ENCODE results near the gene GPR132. TPM values are rescaled to one million over a fixed set of nuclear protein-coding genes. Genes with fewer than 3 reads are reported as not detected.
A peak's percentile ranks its signal among the peaks of the same experiment; 100 is the strongest.

Gene GPR132
- total RNA-seq, 1 donor from 2014 or later = 0.57 TPM

- peaks cover 9% of the 10 kb centered on the region for H3K27me3 Mint-ChIP-seq
- no peak for DNase-seq (ENCODE audit: low spot score, unreplicated experiment)
- H3K4me3 Mint-ChIP-seq (ENCODE audit: low read depth) = peak overlapping the region; percentile 67
These were observed 22.2 kb upstream of the GPR132 start for GRCh38 chr14:105087308-105087962.

DNA sequence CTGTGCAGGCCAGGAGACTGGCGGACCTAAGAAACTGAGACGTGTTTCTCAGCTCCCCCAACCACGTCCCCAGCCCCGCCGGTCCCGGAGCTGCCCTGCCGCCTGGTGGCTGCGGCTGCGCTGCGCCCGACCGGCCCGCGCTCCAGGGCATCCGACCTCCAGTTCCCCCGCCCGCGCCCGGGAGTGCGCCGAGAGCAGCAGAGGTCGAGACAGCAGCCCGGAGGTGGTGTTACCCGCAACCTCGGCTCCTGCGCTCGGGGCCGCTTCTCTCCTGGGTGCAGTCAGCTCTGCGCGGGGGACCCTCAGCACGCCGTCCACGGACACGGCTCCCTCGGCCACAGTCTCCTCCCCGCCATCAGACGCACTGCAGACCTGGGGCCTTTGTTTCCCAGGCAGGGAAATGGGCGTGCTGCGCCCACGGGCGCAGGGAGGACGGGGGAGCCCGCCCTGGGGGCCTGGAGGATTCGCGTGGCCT is 21.6 kb upstream of the GPR132 start:
- Mint-ChIP-seq H3K36me3 (ENCODE audit: insufficient read depth) (no peaks in the 10 kb centered on the region), H3K9me3 (ENCODE audit: low read depth) (no peaks in the 10 kb centered on the region), H3K4me3 (ENCODE audit: low read depth) (peak overlapping the region; percentile 63), H3K4me1 (ENCODE audit: low read depth) (peaks cover 13% of the 10 kb centered on the region), H3K27me3 (peaks cover 9% of the 10 kb centered on the region), H3K27ac (no peak overlapping the region)
- TF ChIP-seq, protein P1, sequence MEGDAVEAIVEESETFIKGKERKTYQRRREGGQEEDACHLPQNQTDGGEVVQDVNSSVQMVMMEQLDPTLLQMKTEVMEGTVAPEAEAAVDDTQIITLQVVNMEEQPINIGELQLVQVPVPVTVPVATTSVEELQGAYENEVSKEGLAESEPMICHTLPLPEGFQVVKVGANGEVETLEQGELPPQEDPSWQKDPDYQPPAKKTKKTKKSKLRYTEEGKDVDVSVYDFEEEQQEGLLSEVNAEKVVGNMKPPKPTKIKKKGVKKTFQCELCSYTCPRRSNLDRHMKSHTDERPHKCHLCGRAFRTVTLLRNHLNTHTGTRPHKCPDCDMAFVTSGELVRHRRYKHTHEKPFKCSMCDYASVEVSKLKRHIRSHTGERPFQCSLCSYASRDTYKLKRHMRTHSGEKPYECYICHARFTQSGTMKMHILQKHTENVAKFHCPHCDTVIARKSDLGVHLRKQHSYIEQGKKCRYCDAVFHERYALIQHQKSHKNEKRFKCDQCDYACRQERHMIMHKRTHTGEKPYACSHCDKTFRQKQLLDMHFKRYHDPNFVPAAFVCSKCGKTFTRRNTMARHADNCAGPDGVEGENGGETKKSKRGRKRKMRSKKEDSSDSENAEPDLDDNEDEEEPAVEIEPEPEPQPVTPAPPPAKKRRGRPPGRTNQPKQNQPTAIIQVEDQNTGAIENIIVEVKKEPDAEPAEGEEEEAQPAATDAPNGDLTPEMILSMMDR (IDR thresholded peaks at IDR 0.05; ENCODE audit: unreplicated experiment) = peak; percentile 87
- peak; percentile 84 for DNase-seq (ENCODE audit: low spot score, unreplicated experiment)

More at GRCh38 chr14:105087308-105087962, 22.2 kb upstream of the GPR132 start:
- Mint-ChIP-seq H3K36me3 (ENCODE audit: insufficient read depth) (no peaks in the 10 kb centered on the region), H3K9me3 (ENCODE audit: low read depth) (no peaks in the 10 kb centered on the region), H3K27ac (peak overlapping the region; percentile 56), H3K4me1 (ENCODE audit: low read depth) (peaks cover 17% of the 10 kb centered on the region)
- TF ChIP-seq, protein P1 (IDR thresholded peaks at IDR 0.05; ENCODE audit: unreplicated experiment) = no peak

DNA sequence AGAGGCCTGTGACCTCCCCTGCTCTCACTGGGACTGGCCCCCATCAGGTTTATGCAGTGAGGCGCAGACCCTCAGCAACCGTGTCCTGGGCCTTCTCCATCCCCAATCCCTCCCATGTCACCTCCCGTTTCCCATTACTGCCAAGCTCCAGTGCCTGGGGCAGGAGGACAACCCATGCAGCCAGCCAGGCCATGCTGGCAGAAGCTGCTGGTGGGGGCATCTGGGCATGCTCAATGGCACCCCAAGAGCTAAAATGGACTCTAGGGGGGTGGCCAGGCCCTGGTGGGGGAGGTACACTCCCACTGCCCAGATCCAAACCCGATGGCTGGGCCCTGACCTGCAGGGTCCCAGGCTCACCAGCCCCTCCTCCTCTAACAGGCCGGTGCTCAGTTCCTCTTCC is 20.5 kb upstream of the GPR132 start:
- H3K9me3 Mint-ChIP-seq (ENCODE audit: low read depth) = peaks cover 3% of the 10 kb centered on the region
- TF ChIP-seq, protein P1 (IDR thresholded peaks at IDR 0.05; ENCODE audit: unreplicated experiment) = no peak
- no peak overlapping the region for H3K27ac Mint-ChIP-seq
- no peak for DNase-seq (ENCODE audit: low spot score, unreplicated experiment)
- H3K27me3 Mint-ChIP-seq = peaks cover 9% of the 10 kb centered on the region
- H3K4me3 Mint-ChIP-seq (ENCODE audit: low read depth) = no peak overlapping the region
- peaks cover 1% of the 10 kb centered on the region for H3K36me3 Mint-ChIP-seq (ENCODE audit: insufficient read depth)
- H3K4me1 Mint-ChIP-seq (ENCODE audit: low read depth) = peaks cover 13% of the 10 kb centered on the region

GRCh38 chr14:105084741-105085571 is 19.7 kb upstream of the GPR132 start:
- Mint-ChIP-seq H3K4me3 (ENCODE audit: low read depth) (no peak overlapping the region), H3K36me3 (ENCODE audit: insufficient read depth) (peaks cover 1% of the 10 kb centered on the region), H3K27ac (no peak overlapping the region), H3K4me1 (ENCODE audit: low read depth) (peaks cover 9% of the 10 kb centered on the region), H3K27me3 (peaks cover 9% of the 10 kb centered on the region), H3K9me3 (ENCODE audit: low read depth) (peaks cover 7% of the 10 kb centered on the region)
- TF ChIP-seq, protein P1 (IDR thresholded peaks at IDR 0.05; ENCODE audit: unreplicated experiment) = no peak
- DNase-seq (ENCODE audit: low spot score, unreplicated experiment) = no peak

GRCh38 chr14:105083926-105084685 is 18.9 kb upstream of the GPR132 start:
- Mint-ChIP-seq H3K4me1 (ENCODE audit: low read depth) (peaks cover 9% of the 10 kb centered on the region), H3K36me3 (ENCODE audit: insufficient read depth) (peaks cover 1% of the 10 kb centered on the region), H3K9me3 (ENCODE audit: low read depth) (peaks cover 7% of the 10 kb centered on the region), H3K27me3 (peaks cover 9% of the 10 kb centered on the region), H3K27ac (no peak overlapping the region), H3K4me3 (ENCODE audit: low read depth) (no peak overlapping the region)
- DNase-seq (ENCODE audit: low spot score, unreplicated experiment) = no peak
- TF ChIP-seq, protein P1 (IDR thresholded peaks at IDR 0.05; ENCODE audit: unreplicated experiment) = no peak
